ENCODE measurements around the gene YWHAB.

The YWHAB gene

DNA sequence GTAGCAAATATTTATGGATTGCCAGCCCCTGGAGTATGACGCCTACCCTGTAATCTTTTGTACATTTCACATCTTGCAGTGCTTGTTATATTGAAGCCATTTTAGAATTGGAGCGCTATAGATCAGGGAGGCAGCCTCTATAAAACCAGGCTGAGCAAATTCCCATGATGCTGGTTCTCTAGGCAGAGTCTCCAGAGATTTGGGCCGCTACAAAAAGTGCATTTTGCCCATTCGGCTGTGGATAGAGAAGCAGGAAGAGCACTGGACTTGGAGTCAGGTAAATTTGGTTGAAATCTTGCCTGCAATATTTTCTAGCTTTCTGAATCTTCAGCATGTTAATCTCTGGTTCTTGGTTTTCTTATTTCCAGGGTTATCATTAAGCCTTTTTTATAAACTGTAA lies 2.0 kb downstream of the YWHAB start:
- no peak for DNase-seq (ENCODE audit: low read depth)
- TF ChIP-seq, protein P1, sequence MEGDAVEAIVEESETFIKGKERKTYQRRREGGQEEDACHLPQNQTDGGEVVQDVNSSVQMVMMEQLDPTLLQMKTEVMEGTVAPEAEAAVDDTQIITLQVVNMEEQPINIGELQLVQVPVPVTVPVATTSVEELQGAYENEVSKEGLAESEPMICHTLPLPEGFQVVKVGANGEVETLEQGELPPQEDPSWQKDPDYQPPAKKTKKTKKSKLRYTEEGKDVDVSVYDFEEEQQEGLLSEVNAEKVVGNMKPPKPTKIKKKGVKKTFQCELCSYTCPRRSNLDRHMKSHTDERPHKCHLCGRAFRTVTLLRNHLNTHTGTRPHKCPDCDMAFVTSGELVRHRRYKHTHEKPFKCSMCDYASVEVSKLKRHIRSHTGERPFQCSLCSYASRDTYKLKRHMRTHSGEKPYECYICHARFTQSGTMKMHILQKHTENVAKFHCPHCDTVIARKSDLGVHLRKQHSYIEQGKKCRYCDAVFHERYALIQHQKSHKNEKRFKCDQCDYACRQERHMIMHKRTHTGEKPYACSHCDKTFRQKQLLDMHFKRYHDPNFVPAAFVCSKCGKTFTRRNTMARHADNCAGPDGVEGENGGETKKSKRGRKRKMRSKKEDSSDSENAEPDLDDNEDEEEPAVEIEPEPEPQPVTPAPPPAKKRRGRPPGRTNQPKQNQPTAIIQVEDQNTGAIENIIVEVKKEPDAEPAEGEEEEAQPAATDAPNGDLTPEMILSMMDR (conservative IDR thresholded peaks at IDR 0.05; ENCODE audit: low read depth, low read length): no peak
- H3K4me3 ChIP-seq (ENCODE audit: low read depth, low read length): peak overlapping the region; percentile 97

DNA sequence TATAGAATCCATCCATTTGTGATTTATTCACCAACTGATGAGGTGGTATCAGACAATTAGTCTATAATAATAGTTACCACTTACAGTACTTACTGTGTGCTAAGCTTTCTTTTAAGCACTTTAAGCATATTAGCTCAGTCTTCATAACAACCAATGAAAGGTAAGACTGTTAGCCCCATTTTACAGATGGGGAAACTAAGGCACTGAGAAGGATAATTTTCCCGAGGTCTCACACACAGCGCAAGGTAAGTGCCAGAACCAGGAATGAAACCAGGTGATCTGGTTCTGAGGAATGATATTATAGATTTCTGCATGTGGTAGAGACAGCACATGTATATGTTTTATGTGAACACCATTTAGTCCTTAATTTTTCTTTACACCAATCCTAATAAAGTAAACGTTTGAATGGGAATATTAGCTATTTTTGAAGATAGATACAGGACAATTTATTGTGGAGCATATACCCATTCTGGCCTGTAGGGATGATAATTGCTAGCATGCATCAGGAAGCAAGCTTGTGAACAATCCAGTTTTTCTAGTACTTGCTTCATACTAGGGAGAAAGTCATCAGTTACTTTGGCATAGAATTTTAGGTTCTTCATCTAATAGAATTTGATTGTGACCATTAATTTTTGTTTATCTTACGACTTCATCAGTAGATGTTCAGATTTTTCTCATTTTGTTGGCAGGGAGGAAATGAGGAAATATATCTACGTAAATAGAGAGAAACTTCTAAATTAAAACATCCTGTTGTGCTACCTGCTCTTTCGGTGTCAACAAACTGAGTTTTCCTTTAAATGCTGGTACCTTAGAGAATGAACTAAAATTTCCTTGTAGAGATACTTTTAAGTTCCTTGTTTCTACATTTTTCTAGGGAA lies 3.0 kb downstream of the YWHAB start:
- DNase-seq (ENCODE audit: low read depth): peak; percentile 51
- H3K4me3 ChIP-seq (ENCODE audit: low read depth, low read length): no peak overlapping the region
- TF ChIP-seq, protein P1 (conservative IDR thresholded peaks at IDR 0.05; ENCODE audit: low read depth, low read length): peak; percentile 45

DNA sequence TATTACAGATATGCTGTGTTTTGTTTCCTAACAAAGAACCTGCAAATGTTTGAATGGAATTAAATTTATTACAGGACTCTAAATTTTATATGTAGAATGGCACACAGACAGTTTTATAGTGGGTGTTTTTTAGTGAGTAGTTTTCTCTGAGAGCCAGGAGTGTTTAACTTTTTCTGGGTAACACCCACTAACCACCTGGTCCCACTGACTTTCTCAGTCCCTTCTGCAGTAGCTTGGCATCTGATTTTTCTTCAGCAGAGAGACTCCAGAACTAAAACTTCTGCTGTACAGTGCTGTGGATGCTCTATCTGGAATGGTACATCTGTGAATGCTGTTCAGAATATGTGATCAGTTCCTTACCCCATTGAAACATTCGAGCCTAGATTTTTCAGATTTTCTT lies 6.3 kb downstream of the YWHAB start:
- no peak overlapping the region for H3K4me3 ChIP-seq (ENCODE audit: low read depth, low read length)
- no peak for DNase-seq (ENCODE audit: low read depth)
- TF ChIP-seq, protein P1 (conservative IDR thresholded peaks at IDR 0.05; ENCODE audit: low read depth, low read length): no peak

DNA sequence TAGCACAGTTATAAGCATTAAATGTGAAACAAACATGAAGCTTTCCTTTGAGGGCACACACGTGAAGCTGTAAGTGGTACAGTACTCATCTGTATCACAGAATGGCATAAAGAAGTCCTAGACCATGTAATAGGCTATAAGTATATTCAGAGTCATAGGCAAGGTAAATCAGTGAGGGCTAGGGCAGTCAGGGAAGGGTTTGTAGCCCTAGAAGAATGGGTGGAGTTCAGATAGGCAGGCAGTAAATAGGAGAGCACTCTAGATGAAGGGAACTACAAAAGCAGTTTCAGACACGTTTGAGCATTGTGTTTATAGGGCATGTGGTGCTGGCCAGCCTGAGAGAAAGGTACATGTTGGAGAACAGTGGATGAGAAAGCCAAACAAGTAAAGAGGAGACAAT lies 9.5 kb downstream of the YWHAB start:
- DNase-seq (ENCODE audit: low read depth): no peak
- TF ChIP-seq, protein P1 (conservative IDR thresholded peaks at IDR 0.05; ENCODE audit: low read depth, low read length): no peak
- H3K4me3 ChIP-seq (ENCODE audit: low read depth, low read length): no peak overlapping the region

DNA sequence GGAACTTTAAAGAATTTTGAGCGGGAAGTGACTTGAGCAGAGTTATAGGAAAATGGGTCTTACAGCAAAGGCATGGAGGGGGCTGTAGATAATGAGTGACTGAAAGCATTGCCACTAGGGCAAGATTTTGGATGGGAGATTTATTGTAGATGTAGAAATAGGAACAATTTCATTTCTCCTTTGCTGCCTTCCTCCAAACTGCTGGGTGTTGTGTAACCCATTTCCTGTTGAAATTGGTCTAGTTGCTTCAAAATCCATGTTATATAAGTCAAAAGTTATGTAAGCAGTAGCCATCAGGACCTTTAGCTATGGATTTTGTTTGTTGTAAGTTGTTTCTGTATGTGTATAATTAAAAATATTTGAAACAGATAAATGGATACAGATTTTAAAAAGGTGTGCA lies 11.1 kb downstream of the YWHAB start:
- H3K4me3 ChIP-seq (ENCODE audit: low read depth, low read length): no peak overlapping the region

DNA sequence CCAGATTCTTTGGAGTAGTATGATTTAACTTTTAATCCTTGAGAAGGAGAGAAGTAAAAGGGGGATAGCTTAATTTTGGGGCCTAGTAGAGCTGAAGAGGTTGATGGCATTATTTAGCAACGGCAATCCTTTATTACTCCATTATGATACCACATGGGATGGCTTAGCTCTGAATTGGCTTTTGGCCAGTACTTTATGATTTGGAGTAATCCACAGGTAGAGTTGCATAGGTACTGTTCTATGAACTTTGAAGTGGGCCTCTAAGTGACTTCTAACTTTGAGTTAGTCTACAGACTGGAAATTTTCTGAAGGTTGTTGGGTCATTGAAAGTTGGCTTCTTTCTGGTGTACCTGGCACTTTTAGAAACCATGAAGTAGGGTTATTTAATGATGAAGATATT lies 11.6 kb downstream of the YWHAB start:
- H3K4me3 ChIP-seq (ENCODE audit: low read depth, low read length): no peak overlapping the region
- no peak for DNase-seq (ENCODE audit: low read depth)

More for the DNA sequence above, 11.1 kb downstream of the YWHAB start:
- peak; percentile 58 for DNase-seq (ENCODE audit: low read depth)
- TF ChIP-seq, protein P1 (conservative IDR thresholded peaks at IDR 0.05; ENCODE audit: low read depth, low read length): no peak

More for the DNA sequence above, 11.6 kb downstream of the YWHAB start:
- TF ChIP-seq, protein P1 (conservative IDR thresholded peaks at IDR 0.05; ENCODE audit: low read depth, low read length): no peak
